ENCODE measurements around the gene SMCR8. TPM values are rescaled to one million over a fixed set of nuclear protein-coding genes. Genes with fewer than 3 reads are reported as not detected.
"Not testable (repeated sequence)": the region's sequence is repeated elsewhere in the genome, so short reads cannot be mapped to it uniquely, and the experiment has no call there.

The SMCR8 gene
- total RNA-seq, 4 donors from 2014 or later = 9.2 to 15.7 (median 12.4) TPM

DNA sequence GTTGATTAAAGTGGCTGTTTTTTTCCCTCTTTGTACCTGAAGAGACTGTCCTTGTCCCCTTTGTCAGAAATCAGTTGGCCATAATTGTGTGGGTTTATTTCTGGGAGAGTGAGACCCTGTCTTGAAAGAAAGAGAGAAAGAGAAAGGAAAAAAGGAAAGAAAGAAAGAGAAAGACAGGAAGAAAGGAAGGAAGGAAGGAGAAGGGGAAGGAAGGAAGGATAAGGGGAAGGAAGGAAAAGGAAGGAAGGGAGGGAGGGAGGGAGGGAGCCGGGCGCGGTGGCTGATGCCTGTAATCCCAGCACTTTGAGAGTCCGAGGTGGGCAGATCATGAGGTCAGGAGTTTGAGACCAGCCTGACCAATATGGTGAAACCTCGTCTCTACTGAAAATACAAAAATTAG is 55.7 kb downstream of the SMCR8 start:
- ATAC-seq (no peak), DNase-seq (no peak)
- Histone ChIP-seq H3K4me3 (no peak overlapping the region), H3K9me3 (no peaks in the 10 kb centered on the region), H3K4me1 (no peaks in the 10 kb centered on the region), H3K27ac (no peak overlapping the region), H3K36me3 (no peaks in the 10 kb centered on the region), H3K27me3 (no peaks in the 10 kb centered on the region)
- intact Hi-C loops (cut with DNase I; ENCODE audit: low total_unique reads) = no loop called here
- in situ Hi-C loops (cut with MboI; ENCODE audit: low sequenced_read_pairs in 4 of 4) = no loop called here
- TF ChIP-seq, protein P1, sequence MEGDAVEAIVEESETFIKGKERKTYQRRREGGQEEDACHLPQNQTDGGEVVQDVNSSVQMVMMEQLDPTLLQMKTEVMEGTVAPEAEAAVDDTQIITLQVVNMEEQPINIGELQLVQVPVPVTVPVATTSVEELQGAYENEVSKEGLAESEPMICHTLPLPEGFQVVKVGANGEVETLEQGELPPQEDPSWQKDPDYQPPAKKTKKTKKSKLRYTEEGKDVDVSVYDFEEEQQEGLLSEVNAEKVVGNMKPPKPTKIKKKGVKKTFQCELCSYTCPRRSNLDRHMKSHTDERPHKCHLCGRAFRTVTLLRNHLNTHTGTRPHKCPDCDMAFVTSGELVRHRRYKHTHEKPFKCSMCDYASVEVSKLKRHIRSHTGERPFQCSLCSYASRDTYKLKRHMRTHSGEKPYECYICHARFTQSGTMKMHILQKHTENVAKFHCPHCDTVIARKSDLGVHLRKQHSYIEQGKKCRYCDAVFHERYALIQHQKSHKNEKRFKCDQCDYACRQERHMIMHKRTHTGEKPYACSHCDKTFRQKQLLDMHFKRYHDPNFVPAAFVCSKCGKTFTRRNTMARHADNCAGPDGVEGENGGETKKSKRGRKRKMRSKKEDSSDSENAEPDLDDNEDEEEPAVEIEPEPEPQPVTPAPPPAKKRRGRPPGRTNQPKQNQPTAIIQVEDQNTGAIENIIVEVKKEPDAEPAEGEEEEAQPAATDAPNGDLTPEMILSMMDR (IDR thresholded peaks at IDR 0.05 in 4 of 5, conservative IDR thresholded peaks at IDR 0.05 in 1 of 5) = no peak
- no peak for TF ChIP-seq POLR2A (IDR thresholded peaks at IDR 0.05)

DNA sequence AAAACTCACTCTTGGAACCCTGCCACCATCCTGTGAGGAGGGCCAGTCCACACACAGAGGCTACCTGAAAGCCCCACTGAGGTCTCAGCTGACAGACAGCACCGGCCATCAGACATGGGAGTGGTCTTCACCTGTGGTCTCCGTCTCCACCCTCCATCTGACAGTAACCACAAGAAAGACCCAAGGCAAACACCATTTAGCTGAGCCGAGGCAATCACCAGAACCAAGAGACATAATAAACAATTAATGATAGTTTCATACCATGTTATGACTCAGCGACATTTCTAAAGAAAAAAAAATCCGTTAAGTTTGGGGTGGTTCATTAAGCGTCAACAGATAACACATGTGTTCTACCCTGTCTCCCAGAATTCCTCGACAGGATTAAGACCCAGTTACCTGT is 56.4 kb downstream of the SMCR8 start:
- no peaks in the 10 kb centered on the region for H3K27me3 ChIP-seq
- H3K9me3 ChIP-seq = no peaks in the 10 kb centered on the region
- ATAC-seq (no peak), DNase-seq (no peak)
- no peak overlapping the region for H3K4me3 ChIP-seq
- in situ Hi-C loops (cut with MboI; ENCODE audit: low sequenced_read_pairs in 4 of 4) = no loop called here
- intact Hi-C loops (cut with DNase I; ENCODE audit: low total_unique reads) = no loop called here
- H3K36me3 ChIP-seq = no peaks in the 10 kb centered on the region
- H3K4me1 ChIP-seq = no peaks in the 10 kb centered on the region
- TF ChIP-seq POLR2A (IDR thresholded peaks at IDR 0.05) = no peak
- TF ChIP-seq, protein P1 (IDR thresholded peaks at IDR 0.05 in 4 of 5, conservative IDR thresholded peaks at IDR 0.05 in 1 of 5) = no peak
- no peak overlapping the region for H3K27ac ChIP-seq

DNA sequence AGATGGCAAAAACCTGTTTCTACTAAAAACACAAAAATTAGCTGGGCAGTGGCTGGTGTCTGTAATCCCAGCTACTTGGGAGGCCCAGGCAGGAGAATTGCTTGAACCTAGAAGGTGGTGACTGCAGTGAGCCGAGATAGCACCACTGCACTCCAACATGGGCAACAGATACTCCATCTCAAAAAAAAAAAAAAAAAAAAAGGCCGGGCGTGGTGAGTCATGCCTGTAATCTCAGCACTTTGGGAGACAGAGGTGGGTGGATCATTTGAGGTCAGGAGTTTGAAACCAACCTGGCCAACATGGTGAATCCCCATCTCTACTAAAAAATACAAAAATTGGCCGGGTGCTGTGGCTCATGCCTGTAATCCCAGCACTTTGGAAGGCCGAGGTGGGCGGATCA is 58.1 kb downstream of the SMCR8 start:
- in situ Hi-C loops (cut with MboI; ENCODE audit: low sequenced_read_pairs in 4 of 4); H3K4me3 ChIP-seq; intact Hi-C loops (cut with DNase I; ENCODE audit: low total_unique reads); H3K27ac ChIP-seq; H3K4me1 ChIP-seq; H3K36me3 ChIP-seq; H3K9me3 ChIP-seq; H3K27me3 ChIP-seq; ATAC-seq; DNase-seq: not testable (repeated sequence)

DNA sequence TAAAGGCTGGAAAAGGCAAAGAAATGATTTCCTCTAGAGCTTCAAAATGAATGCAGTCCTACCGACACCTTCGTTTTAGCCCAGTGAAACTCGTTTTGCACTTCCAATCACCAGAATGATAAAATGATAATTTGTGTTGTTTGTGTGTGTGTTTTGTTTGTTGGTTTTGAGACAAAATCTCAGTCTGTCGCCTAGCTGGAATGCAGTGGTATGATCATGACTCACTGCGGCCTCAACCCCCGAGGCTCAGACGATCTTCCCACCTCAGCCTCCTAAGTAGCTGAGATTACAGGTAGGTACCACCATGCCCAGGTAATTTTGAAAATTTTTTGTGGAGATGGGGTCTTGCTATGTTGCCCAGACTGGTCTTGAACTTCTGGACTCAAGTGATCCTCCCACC is 59.1 kb downstream of the SMCR8 start:
- Histone ChIP-seq H3K4me1 (no peaks in the 10 kb centered on the region), H3K27me3 (no peaks in the 10 kb centered on the region), H3K27ac (no peak overlapping the region), H3K9me3 (no peaks in the 10 kb centered on the region), H3K4me3 (no peak overlapping the region), H3K36me3 (no peaks in the 10 kb centered on the region)
- no peak for DNase-seq
- no peak for ATAC-seq
- intact Hi-C loops (cut with DNase I; ENCODE audit: low total_unique reads) (no loop called here), in situ Hi-C loops (cut with MboI; ENCODE audit: low sequenced_read_pairs in 4 of 4) (no loop called here)
- no peak for TF ChIP-seq POLR2A (IDR thresholded peaks at IDR 0.05)
- TF ChIP-seq, protein P1 (IDR thresholded peaks at IDR 0.05 in 4 of 5, conservative IDR thresholded peaks at IDR 0.05 in 1 of 5) = no peak

Small RNA genes within 50 kb of the gene (microRNA-seq; reads per million reads assigned to microRNA genes)
- gene MIR6778 (ENCODE audit: borderline replicate concordance in 2 of 2) = 0 reads per million in 2 donors

Other genes starting within 250 kb of the SMCR8 start
- 10 to 100 TPM; 34.7 to 52.3 (median 37.4) TPM for gene DRG2, start 227.3 kb upstream of the SMCR8 start, total RNA-seq
- under 1 TPM in 3 of 4 donors, not detected in 1; 0.04 to 0.70 (median 0.31) TPM for gene MYO15A, start 206.5 kb upstream of the SMCR8 start, total RNA-seq
- gene ALKBH5, start 131.5 kb upstream of the SMCR8 start, total RNA-seq = 100 to 1,000 TPM; 188 to 271 (median 224) TPM
- 10 to 100 TPM in 3 of 4 donors, 1 to 10 TPM in 1; 9.7 to 21.0 (median 15.7) TPM for gene LLGL1, start 89.7 kb upstream of the SMCR8 start, total RNA-seq
- gene FLII, start 56.6 kb upstream of the SMCR8 start, total RNA-seq = 100 to 1,000 TPM; 600 to 752 (median 681) TPM
- gene MIEF2, start 54.6 kb upstream of the SMCR8 start, total RNA-seq = 10 to 100 TPM; 19.3 to 45.2 (median 34.3) TPM
- gene TOP3A, start 299 bp upstream of the SMCR8 start, total RNA-seq = 10 to 100 TPM; 17.7 to 62.4 (median 22.1) TPM
- 10 to 100 TPM; 12.8 to 19.2 (median 14.0) TPM for gene SHMT1, start 48.3 kb downstream of the SMCR8 start, total RNA-seq
- gene EVPLL, start 62.5 kb downstream of the SMCR8 start, total RNA-seq = not detected
- under 1 TPM in 1 of 4 donors, not detected in 3; 0.22 TPM for gene LGALS9C, start 161.5 kb downstream of the SMCR8 start, total RNA-seq